NCI-H146 treated with DMSO at 0.1 percent for 48 hours (cell line): ENCODE results near the gene PCDHA9.
"Not testable (repeated sequence)": the region's sequence is repeated elsewhere in the genome, so short reads cannot be mapped to it uniquely, and the experiment has no call there.

Source experiments
- DNase-seq: peaks from one replicate; lab custom pipeline; 2025; ENCODE audit not compliant: unreplicated experiment; lab: John Stamatoyannopoulos, UW

The PCDHA9 gene

GRCh38 chr5:140848139-140849102 lies at the start of gene PCDHA9:
PCDHA9 (plus strand) TSS chr5:140848382; CDS start chr5:140848496, 114 bp downstream.
- DNase-seq: not testable (repeated sequence)

DNA sequence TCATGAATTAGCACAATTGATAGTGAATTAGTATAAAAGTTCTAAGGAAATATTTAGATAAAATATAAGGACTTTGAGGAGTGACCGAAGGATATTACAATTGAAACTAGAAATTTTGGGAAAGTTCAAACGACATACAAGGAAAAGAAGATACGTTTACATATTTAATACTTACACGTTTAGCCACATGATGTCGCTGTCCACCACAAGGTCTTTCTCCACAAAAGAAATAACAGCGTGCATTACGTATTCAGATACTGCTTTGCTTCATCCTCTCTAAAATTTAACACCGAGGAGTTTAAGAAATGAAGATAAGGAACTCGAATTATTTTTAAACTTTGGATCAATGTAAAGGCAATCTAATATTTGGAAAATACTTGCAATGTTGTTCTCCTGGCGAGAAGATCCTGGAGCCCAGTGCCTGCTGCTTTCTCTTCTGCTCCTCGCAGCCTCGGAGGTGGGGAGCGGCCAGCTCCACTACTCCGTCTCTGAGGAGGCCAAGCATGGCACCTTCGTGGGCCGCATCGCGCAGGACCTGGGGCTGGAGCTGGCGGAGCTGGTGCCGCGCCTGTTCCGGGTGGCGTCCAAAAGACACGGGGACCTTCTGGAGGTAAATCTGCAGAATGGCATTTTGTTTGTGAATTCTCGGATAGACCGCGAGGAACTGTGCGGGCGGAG lies 47.2 kb upstream of the PCDHA9 start, which contains the start of gene PCDHA3:
Gene PCDHA3, plus strand, starts transcription at position 242 of the 678 bp plus-strand sequence.
- DNase-seq: no peak

GRCh38 chr5:140801494-140801841 lies 46.7 kb upstream of the PCDHA9 start:
- no peak for DNase-seq

- DNase-seq: not testable (repeated sequence)
Observed at GRCh38 chr5:140802381-140802780, 45.8 kb upstream of the PCDHA9 start.

GRCh38 chr5:140802781-140803271 lies 45.4 kb upstream of the PCDHA9 start:
- no peak for DNase-seq

DNA sequence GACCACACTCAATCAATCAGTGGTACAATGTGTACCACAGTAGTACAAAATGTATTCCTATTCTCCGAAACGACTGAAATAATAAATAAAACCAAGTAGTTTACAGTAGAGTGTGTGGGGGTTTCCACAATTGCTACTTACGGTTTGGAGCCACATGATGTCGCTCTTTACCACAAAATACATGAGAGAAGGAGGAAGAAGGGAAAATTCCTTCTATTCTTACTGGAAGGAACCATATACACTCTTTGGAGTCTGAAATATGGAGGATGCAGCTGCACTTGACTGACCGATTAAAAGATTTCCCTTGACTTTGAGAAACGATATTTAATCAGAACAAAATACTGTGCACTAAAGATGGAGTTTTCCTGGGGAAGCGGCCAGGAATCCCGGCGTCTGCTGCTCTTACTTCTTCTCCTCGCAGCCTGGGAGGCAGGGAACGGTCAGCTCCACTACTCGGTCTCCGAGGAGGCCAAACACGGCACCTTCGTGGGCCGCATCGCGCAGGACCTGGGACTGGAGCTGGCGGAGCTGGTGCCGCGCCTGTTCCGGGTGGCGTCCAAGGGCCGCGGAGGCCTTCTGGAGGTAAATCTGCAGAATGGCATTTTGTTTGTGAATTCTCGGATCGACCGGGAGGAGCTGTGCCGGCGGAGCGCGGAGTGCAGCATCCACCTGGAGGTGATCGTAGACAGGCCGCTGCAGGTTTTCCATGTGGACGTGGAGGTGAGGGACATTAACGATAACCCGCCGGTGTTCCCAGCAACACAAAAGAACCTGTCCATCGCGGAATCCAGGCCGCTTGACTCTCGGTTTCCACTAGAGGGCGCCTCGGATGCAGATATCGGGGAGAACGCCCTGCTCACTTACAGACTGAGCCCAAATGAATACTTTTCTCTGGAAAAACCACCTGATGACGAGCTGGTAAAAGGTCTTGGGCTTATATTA lies 41.1 kb upstream of the PCDHA9 start, which contains the start of gene PCDHA4:
Gene PCDHA4, plus strand, starts transcription at position 235 of the 942 bp plus-strand sequence.
- peak; percentile 45 for DNase-seq

DNA sequence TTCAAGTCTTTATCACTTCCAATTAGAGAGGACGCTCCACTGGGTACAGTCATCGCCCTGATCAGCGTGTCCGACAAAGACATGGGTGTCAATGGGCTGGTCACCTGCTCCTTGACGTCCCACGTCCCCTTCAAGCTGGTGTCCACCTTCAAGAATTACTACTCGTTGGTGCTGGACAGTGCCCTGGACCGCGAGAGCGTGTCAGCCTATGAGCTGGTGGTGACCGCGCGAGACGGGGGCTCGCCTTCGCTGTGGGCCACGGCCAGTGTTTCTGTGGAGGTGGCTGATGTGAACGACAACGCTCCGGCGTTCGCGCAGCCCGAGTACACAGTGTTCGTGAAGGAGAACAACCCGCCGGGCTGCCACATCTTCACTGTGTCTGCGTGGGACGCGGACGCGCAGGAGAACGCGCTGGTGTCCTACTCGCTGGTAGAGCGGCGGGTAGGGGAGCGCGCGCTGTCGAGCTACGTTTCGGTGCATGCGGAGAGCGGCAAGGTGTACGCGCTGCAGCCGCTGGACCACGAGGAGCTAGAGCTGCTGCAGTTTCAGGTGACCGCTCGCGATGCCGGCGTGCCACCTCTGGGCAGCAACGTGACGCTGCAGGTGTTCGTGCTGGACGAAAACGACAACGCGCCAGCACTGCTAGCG lies 39.8 kb upstream of the PCDHA9 start:
- not testable (repeated sequence) for DNase-seq

DNA sequence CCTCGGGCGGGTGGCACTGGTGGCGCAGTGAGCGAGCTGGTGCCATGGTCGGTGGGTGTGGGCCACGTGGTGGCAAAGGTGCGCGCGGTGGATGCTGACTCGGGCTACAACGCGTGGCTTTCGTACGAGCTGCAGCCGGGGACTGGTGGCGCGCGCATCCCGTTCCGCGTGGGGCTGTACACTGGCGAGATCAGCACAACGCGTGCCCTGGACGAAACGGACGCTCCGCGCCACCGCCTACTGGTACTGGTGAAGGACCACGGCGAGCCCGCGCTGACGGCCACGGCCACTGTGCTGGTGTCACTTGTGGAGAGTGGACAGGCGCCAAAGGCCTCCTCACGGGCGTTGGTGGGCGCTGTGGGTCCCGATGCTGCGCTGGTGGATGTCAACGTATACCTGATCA lies 39.3 kb upstream of the PCDHA9 start:
- DNase-seq: no peak

DNA sequence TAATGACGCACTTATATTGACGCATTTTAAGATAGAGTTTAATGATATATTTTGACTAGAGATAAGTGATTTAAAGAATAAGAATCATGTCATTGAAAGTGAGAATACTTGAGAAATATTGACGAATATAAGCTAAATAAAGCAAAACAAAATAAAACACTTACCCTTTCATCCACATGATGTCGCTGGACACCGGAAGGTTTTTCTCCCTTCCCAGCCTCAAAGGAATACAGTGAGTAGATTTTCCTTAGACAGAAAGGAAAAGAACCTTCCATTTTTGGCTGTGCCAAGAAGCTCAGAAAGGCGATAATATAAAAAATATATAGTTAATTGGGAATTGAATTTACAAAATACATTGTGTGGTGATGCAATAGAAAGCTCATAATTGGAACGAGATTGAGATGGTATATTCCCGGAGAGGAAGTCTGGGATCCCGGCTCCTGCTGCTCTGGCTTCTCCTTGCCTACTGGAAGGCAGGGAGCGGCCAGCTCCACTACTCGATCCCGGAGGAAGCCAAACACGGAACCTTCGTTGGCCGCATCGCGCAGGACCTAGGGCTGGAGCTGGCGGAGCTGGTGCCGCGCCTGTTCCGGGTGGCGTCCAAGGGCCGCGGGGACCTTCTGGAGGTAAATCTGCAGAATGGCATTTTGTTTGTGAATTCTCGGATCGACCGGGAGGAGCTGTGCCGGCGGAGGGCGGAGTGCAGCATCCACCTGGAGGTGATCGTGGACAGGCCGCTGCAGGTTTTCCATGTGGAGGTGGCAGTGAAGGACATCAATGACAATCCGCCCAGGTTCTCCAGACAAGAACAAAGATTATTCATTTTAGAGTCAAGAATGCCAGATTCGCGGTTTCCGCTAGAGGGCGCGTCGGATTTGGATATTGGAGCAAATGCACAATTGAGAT lies 26.6 kb upstream of the PCDHA9 start, which contains the start of gene PCDHA5:
Gene PCDHA5, plus strand, starts transcription at position 239 of the 906 bp plus-strand sequence.
- no peak for DNase-seq

- DNase-seq: no peak
Observed at GRCh38 chr5:140822281-140822629, 25.9 kb upstream of the PCDHA9 start.

GRCh38 chr5:140822969-140823368 lies 25.2 kb upstream of the PCDHA9 start:
- DNase-seq: not testable (repeated sequence)

GRCh38 chr5:140823475-140823874 lies 24.7 kb upstream of the PCDHA9 start:
- DNase-seq: no peak

- no peak for DNase-seq
Observed at GRCh38 chr5:140827704-140828361, 20.3 kb upstream of the PCDHA9 start, which contains the start of gene PCDHA6. PCDHA6 (plus strand) TSS chr5:140827960; CDS start chr5:140828092, 132 bp downstream.

- no peak for DNase-seq
Observed at GRCh38 chr5:140828362-140828737, 19.8 kb upstream of the PCDHA9 start.

DNA sequence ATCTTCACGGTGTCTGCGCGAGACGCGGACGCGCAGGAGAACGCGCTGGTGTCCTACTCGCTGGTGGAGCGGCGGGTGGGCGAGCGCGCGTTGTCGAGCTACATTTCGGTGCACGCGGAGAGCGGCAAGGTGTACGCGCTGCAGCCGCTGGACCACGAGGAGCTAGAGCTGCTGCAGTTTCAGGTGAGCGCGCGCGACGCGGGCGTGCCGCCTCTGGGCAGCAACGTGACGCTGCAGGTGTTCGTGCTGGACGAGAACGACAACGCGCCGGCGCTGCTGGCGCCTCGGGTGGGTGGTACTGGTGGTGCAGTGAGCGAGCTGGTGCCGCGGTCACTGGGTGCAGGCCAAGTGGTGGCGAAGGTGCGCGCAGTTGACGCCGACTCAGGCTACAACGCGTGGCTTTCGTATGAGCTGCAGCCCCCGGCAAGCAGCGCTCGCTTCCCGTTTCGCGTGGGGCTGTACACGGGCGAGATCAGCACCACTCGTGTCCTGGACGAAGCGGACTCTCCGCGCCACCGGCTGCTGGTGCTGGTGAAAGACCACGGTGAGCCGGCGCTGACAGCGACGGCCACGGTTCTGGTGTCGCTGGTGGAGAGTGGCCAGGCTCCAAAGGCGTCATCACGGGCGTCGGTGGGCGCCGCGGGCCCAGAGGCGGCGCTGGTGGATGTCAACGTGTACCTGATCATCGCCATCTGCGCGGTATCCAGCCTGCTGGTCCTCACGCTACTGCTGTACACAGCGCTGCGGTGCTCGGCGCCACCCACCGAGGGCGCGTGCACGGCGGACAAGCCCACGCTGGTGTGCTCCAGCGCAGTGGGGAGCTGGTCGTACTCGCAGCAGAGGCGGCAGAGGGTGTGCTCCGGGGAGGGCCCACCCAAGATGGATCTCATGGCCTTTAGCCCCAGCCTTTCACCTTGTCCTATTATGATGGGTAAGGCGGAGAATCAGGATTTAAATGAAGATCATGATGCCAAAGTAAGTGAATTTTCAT lies 18.4 kb upstream of the PCDHA9 start:
- DNase-seq: not testable (repeated sequence)

GRCh38 chr5:140833993-140834392 lies 14.2 kb upstream of the PCDHA9 start, which contains the start of gene PCDHA7:
PCDHA7 (plus strand) TSS chr5:140834269; CDS start chr5:140834384, 115 bp downstream.
- DNase-seq: no peak

GRCh38 chr5:140834439-140835008 lies 13.7 kb upstream of the PCDHA9 start:
- DNase-seq: not testable (repeated sequence)
